GM18517 (cell line): Measurements from ENCODE around the gene CCDC200.
"Not testable (repeated sequence)": the region's sequence is repeated elsewhere in the genome, so short reads cannot be mapped to it uniquely, and the experiment has no call there.

Source experiments
- ATAC-seq: cut with Tn5 transposase; IDR thresholded peaks from one replicate; pipeline ENCODE4 v1.9.1; 2021; ENCODE audit warnings: mild to moderate bottlenecking, moderate library complexity; ENCODE audit not compliant: unreplicated experiment

The CCDC200 gene

GRCh38 chr17:43228020-43228782 lies at the start of gene CCDC200:
TSS of gene CCDC200 (minus strand) at chr17:43228623. CDS start at chr17:43228554, 69 bp downstream.
- ATAC-seq: not testable (repeated sequence)

GRCh38 chr17:43272914-43273313 lies 44.5 kb upstream of the CCDC200 start:
- ATAC-seq: not testable (repeated sequence)

DNA sequence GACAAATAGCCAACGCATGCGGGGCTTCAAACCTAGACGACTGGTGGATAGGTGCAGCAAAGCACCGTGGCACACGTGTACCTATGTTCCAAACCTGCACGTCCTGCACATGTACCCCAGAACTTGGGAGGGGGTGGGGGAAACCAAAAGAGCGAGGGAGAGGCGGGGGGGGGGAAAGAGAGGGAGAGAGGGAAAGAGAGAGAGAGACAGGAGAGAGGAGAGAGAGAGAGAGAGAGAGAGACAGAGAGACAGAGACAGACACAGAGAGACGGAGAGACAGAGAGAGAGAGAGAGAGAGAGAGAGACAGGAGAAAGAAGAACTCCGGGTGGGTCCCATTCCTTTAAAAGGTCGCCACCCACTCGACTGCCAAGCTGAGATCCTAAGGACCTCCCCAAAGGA lies 44.1 kb upstream of the CCDC200 start:
- not testable (repeated sequence) for ATAC-seq

- ATAC-seq: not testable (repeated sequence)
Measured at GRCh38 chr17:43270552-43271504, 42.4 kb upstream of the CCDC200 start.

GRCh38 chr17:43246456-43246855 lies 18.0 kb upstream of the CCDC200 start:
- not testable (repeated sequence) for ATAC-seq

GRCh38 chr17:43240596-43241352 lies 12.4 kb upstream of the CCDC200 start:
- peak; percentile 36 for ATAC-seq

DNA sequence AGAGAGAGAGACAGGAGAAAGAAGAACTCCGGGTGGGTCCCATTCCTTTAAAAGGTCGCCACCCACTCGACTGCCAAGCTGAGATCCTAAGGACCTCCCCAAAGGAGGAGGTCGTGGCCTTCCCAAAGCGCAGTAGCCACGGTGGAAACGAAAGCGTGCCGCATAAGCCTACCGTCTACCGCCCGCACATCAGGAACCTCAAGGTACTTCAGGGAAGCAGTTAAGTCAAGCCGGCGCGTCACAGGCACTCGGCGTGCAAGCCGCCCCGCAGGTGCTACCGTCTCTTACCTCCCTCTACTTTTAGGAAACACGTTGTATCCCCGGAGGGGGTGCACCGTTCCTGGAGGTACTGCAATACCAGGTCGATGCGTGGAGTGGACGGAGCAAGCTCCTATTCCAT lies 11.2 kb upstream of the CCDC200 start:
- peak; percentile 41 for ATAC-seq

DNA sequence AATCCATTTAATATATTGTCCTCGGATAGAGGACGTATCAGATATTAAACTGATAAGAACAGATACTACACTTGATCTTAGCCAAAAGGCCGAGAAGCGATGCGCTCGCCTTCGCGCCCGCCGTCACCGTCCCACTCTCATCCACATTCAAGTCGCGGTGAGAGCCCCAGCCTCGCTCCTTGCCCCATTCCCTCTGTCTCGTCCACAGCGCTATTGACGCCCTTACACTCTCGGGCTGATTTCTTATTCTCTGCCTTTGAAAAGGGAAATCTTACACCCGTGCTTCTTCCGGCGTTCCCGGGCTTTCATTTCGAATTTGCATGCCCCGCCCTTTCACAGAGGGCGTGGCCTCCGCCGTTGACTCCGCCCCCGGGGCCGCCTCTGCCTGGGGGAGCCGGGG lies 5.5 kb upstream of the CCDC200 start, which contains the start of gene RNU2-1:
Gene RNU2-1, minus strand, starts transcription at position 101 of the 400 bp plus-strand sequence.
- ATAC-seq: not testable (repeated sequence)

DNA sequence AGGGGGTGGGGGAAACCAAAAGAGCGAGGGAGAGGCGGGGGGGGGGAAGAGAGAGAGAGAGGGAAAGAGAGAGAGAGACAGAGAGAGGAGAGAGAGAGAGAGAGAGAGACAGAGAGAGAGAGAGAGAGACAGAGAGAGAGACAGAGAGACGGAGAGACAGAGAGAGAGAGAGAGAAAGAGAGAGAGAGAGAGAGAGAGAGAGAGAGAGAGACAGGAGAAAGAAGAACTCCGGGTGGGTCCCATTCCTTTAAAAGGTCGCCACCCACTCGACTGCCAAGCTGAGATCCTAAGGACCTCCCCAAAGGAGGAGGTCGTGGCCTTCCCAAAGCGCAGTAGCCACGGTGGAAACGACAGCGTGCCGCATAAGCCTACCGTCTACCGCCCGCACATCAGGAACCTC lies 4.8 kb upstream of the CCDC200 start:
- ATAC-seq: not testable (repeated sequence)

DNA sequence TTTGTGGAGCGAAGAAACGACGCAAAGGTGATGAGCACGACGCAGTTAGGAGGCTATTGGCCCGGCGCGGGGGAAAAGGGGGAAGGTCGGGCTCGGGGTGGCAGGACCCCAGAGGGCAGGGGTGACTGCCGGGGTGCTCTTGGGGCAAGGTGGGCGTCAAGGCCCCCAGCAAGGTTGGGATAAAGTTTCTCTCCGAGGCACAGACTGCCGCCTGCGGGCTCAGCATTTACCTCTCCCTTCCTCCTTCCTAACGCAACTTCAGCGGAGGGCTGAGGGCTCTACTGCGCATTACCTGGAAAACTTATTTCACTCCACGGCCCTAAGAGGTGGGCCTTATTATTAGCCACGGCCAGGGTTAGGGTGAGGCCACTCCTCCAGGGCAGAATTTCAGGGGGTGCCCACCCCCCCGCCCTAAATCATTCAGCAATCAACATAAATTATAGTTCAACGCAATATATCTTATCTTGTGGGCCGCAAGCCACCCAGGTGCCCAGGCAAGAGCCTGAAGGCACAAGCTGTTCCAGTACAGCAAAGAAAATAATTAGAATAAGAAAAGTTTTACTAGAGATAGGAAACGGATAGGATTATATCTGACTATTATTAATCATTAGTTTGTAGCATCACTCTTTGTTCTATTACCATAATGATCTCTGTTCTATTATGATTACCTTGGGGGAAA lies 3.7 kb upstream of the CCDC200 start:
- ATAC-seq: not testable (repeated sequence)

GRCh38 chr17:43231205-43232020 lies 3.0 kb upstream of the CCDC200 start:
- not testable (repeated sequence) for ATAC-seq

GRCh38 chr17:43226393-43226792 lies 2.0 kb downstream of the CCDC200 start:
- ATAC-seq: no peak

GRCh38 chr17:43224146-43224705 lies 4.2 kb downstream of the CCDC200 start:
- ATAC-seq: no peak

- no peak for ATAC-seq
Measured at GRCh38 chr17:43220511-43221125, 7.8 kb downstream of the CCDC200 start.

DNA sequence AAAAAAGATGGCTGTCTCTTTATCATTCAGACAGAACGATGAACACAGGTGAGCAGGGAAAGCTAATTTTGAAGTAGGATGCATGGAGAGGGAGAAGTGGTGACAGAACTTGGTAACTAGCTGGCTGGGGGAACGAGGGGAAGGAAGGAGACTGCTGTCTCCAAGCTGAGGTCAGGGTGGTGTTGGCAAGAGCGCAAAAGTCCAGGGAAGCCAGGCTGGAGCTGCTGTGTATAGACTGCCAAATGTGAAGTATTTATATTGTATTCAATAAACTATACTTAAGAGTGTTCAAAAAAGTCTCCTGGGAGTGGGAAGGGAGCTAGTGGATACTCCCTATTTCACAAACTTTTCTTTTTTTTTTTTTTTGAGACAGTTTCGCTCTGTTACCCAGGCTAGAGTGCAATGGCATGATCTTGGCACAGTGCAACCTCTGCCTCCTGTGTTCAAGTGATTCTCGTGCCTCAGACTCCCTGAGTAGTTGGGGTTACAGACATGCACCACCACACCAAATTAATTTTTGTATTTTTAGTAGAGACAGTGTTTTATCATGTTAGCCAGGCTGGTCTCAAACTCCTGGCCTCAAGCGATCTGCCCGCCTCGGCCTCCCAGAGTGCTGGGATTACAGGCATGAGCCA lies 8.6 kb downstream of the CCDC200 start:
- ATAC-seq: no peak

DNA sequence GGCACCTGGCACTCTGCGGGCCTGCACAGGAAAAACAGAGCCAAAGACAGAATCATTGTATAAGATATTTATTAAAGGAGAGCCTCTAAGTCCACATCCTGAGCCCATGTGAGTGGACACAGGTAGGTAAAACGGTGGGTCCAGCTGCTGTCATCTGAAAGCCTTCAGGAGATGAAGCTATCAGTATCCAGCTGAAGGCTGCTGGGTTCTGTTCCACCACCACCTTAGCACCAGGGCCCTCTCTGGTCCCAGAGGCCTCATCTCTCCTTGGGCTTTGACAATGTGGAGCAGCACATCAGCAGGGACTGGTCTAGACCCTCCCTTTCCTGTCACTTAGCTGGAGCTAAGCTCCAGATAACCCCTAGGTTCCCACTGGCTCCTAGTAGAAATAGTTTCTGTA lies 9.4 kb downstream of the CCDC200 start:
- ATAC-seq: no peak

- ATAC-seq: no peak
Measured at GRCh38 chr17:43217614-43218087, 10.8 kb downstream of the CCDC200 start.
